Measurements from ENCODE around the gene ITPR1.

- TF ChIP-seq EZH2 (IDR thresholded peaks at IDR 0.05; ENCODE audit: insufficient read depth, poor library complexity, severe bottlenecking) (no peak), EZH2phosphoT487 (IDR thresholded peaks at IDR 0.05; ENCODE audit: insufficient read depth, low read depth) (no peak)
These were observed 82.2 kb downstream of the ITPR1 start for GRCh38 chr3:4575381-4575780.
